Measurements from ENCODE around the gene GALNTL6. TPM values are rescaled to one million over a fixed set of nuclear protein-coding genes. Genes with fewer than 3 reads are reported as not detected.

The GALNTL6 gene
- total RNA-seq, 1 experiment from 2014 or later = not detected

DNA sequence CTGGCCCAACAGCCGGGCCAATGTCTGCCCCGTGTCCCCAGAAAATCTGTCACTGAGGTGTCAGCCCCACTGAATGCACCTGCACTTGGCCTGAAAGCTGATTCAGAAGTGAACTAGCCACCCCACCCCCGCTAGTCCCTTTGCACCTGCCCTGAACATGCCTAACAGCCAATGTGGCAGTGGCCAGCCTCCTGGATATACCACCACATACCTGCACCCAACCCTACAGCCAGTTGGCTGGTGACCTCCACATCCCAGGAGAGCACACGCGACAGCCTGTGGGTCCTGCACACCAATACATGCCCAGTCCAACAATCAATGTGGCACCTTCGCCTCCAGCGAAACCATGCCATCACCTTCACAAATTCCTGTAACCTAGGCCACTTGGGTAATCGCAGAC lies 116.7 kb downstream of the GALNTL6 start:
- ChIA-PET POLR2A (ENCODE audit: unreplicated experiment) (no interaction called here), CTCF (no interaction called here)
- Histone ChIP-seq H3K9me2 (ENCODE audit: insufficient read depth) (no peaks in the 10 kb centered on the region), H3K27me3 (ENCODE audit: insufficient read depth, low read depth) (no peaks in the 10 kb centered on the region), H3K27ac (no peak overlapping the region), H3K9me3 (ENCODE audit: insufficient read depth, low read depth) (no peaks in the 10 kb centered on the region), H3K79me2 (ENCODE audit: low read depth) (no peaks in the 10 kb centered on the region), H4K20me1 (ENCODE audit: insufficient read depth) (no peaks in the 10 kb centered on the region), H2AFZ (no peak overlapping the region), H3K4me2 (no peak overlapping the region), H3K4me1 (replicated peaks; ENCODE audit: insufficient read depth) (no peaks in the 10 kb centered on the region), H3F3A (ENCODE audit: insufficient read depth, low read depth) (no peaks in the 10 kb centered on the region), H3K36me3 (ENCODE audit: low read depth) (no peaks in the 10 kb centered on the region), H3K4me3 (no peak overlapping the region)
- intact Hi-C loops (cut with micrococcal nuclease; ENCODE audit: unreplicated experiment) = no loop called here
- BruUV-seq (replicated peaks) = no TSS peak
- TF ChIP-seq EZH2 (IDR thresholded peaks at IDR 0.05; ENCODE audit: low read depth) (no peak), CTCF (conservative IDR thresholded peaks at IDR 0.05) (no peak)
- no peak for DNase-seq

- no peaks in the 10 kb centered on the region for H4K20me1 ChIP-seq (ENCODE audit: insufficient read depth)
- no peaks in the 10 kb centered on the region for H3K79me2 ChIP-seq (ENCODE audit: low read depth)
- no peak overlapping the region for H3K4me2 ChIP-seq
- no peak overlapping the region for H3K4me3 ChIP-seq
- H3K27me3 ChIP-seq (ENCODE audit: insufficient read depth, low read depth) = no peaks in the 10 kb centered on the region
- H3K4me1 ChIP-seq (replicated peaks; ENCODE audit: insufficient read depth) = no peaks in the 10 kb centered on the region
- H2AFZ ChIP-seq = no peak overlapping the region
- ChIA-PET CTCF (no interaction called here), POLR2A (ENCODE audit: unreplicated experiment) (no interaction called here)
- TF ChIP-seq EZH2 (IDR thresholded peaks at IDR 0.05; ENCODE audit: low read depth) (no peak), CTCF (conservative IDR thresholded peaks at IDR 0.05) (no peak)
- no peaks in the 10 kb centered on the region for H3K36me3 ChIP-seq (ENCODE audit: low read depth)
- BruUV-seq (replicated peaks) = no TSS peak
- DNase-seq = no peak
- no peaks in the 10 kb centered on the region for H3F3A ChIP-seq (ENCODE audit: insufficient read depth, low read depth)
- intact Hi-C loops (cut with micrococcal nuclease; ENCODE audit: unreplicated experiment) = no loop called here
- no peaks in the 10 kb centered on the region for H3K9me2 ChIP-seq (ENCODE audit: insufficient read depth)
- H3K27ac ChIP-seq = no peak overlapping the region
- H3K9me3 ChIP-seq (ENCODE audit: insufficient read depth, low read depth) = no peaks in the 10 kb centered on the region
Observed at GRCh38 chr4:171932238-171932637, 119.0 kb downstream of the GALNTL6 start.

DNA sequence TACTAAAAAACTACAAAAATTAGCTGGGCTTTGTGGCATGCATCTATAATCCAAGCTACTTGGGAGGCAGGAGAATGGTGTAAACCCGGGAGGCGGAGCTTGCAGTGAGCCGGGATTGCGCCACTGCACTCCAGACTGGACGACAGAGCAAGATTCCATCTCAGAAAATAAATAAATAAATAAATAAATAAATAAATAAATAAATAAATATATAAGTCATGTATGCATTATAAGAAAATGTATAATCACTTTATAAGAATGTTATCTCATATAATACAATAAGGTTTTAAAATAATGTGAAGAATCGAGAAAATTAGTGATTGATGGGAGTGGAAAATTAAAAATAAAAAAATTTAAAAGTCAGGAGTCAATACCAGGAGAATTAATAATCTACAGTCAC lies 127.5 kb downstream of the GALNTL6 start:
- intact Hi-C loops (cut with micrococcal nuclease; ENCODE audit: unreplicated experiment) = no loop called here
- Histone ChIP-seq H3K36me3 (ENCODE audit: low read depth) (no peaks in the 10 kb centered on the region), H3K27me3 (ENCODE audit: insufficient read depth, low read depth) (no peaks in the 10 kb centered on the region), H2AFZ (no peak overlapping the region), H3K27ac (no peak overlapping the region), H3K4me3 (no peak overlapping the region), H3F3A (ENCODE audit: insufficient read depth, low read depth) (no peaks in the 10 kb centered on the region), H3K4me1 (replicated peaks; ENCODE audit: insufficient read depth) (no peaks in the 10 kb centered on the region), H3K9me3 (ENCODE audit: insufficient read depth, low read depth) (no peaks in the 10 kb centered on the region), H3K9me2 (ENCODE audit: insufficient read depth) (no peaks in the 10 kb centered on the region), H3K79me2 (ENCODE audit: low read depth) (no peaks in the 10 kb centered on the region), H4K20me1 (ENCODE audit: insufficient read depth) (no peaks in the 10 kb centered on the region), H3K4me2 (no peak overlapping the region)
- BruUV-seq (replicated peaks) = no TSS peak
- no peak for DNase-seq
- no peak for TF ChIP-seq EZH2 (IDR thresholded peaks at IDR 0.05; ENCODE audit: low read depth)
- TF ChIP-seq CTCF (conservative IDR thresholded peaks at IDR 0.05) = no peak
- ChIA-PET POLR2A (ENCODE audit: unreplicated experiment) (no interaction called here), CTCF (no interaction called here)
